Chondrocyte (in vitro differentiated cells): ENCODE results near the gene NINJ2. TPM values are rescaled to one million over a fixed set of nuclear protein-coding genes. Genes with fewer than 3 reads are reported as not detected.

Experiments used
- DNase-seq: peaks from one replicate; pipeline ENCODE4 v3.0.0; 2021; ENCODE audit warnings: mixed read lengths, low spot score
- H3K27ac Mint-ChIP-seq: one replicate; pipeline ENCODE4 v1.8.0; 2021; ENCODE audit warnings: mild to moderate bottlenecking, moderate library complexity, mixed read lengths; ENCODE audit not compliant: unreplicated experiment
- H3K27me3 Mint-ChIP-seq: 2 replicates; pipeline ENCODE4 v1.8.0; 2021; ENCODE audit warnings: low read depth, mixed read lengths
- H3K36me3 Mint-ChIP-seq: 2 replicates; pipeline ENCODE4 v1.8.0; 2021; ENCODE audit warnings: low read depth, mixed read lengths
- H3K4me1 Mint-ChIP-seq: 2 replicates; pipeline ENCODE4 v1.8.0; 2021; ENCODE audit warnings: low read depth, mild to moderate bottlenecking, mixed read lengths
- H3K4me3 Mint-ChIP-seq: one replicate; pipeline ENCODE4 v1.8.0; 2021; ENCODE audit warnings: mild to moderate bottlenecking, moderate library complexity, mixed read lengths; ENCODE audit not compliant: unreplicated experiment
- H3K9me3 Mint-ChIP-seq: 2 replicates; pipeline ENCODE4 v1.8.0; 2021; ENCODE audit warnings: low read depth, mixed read lengths
- total RNA-seq: library from RNA; stranded (reverse); gene quantifications from 3 replicates; pipeline ENCODE4 v1.2.1, GENCODE V29; 2021
- TF ChIP-seq, protein P1 (sequence below): fragments of 200-600 bp; sonication (generic); IDR thresholded peaks from 2 replicates; pipeline ENCODE4 v1.5.0; 2021; ENCODE audit warnings: antibody characterized with exemption, mild to moderate bottlenecking, moderate library complexity

Gene NINJ2
- total RNA-seq, 1 donor from 2014 or later = 2.1 TPM

DNA sequence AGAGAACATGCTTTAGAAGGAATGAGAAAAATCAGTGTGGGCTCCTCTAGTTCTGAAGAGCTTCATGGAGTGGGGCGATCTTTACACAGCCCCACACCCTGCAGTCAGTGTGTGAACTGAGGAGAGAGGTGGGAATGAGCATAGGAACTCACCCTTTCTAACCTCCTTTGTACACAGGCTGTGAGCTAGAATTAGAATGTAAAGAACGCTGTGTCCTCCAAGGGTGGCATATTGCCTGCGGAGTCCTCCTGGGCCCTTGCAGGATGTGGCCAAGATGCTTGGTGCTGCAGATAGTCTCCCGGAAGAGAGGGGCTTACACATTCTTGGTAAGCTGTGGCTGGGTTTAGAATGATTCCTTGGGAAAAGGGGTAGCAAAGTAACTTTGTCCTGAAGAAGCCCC lies 43.9 kb downstream of the NINJ2 start:
- no peaks in the 10 kb centered on the region for H3K27me3 Mint-ChIP-seq
- H3K27ac Mint-ChIP-seq = no peak overlapping the region
- no peaks in the 10 kb centered on the region for H3K36me3 Mint-ChIP-seq
- H3K9me3 Mint-ChIP-seq = no peaks in the 10 kb centered on the region
- no peak overlapping the region for H3K4me3 Mint-ChIP-seq
- no peak for DNase-seq
- TF ChIP-seq, protein P1, sequence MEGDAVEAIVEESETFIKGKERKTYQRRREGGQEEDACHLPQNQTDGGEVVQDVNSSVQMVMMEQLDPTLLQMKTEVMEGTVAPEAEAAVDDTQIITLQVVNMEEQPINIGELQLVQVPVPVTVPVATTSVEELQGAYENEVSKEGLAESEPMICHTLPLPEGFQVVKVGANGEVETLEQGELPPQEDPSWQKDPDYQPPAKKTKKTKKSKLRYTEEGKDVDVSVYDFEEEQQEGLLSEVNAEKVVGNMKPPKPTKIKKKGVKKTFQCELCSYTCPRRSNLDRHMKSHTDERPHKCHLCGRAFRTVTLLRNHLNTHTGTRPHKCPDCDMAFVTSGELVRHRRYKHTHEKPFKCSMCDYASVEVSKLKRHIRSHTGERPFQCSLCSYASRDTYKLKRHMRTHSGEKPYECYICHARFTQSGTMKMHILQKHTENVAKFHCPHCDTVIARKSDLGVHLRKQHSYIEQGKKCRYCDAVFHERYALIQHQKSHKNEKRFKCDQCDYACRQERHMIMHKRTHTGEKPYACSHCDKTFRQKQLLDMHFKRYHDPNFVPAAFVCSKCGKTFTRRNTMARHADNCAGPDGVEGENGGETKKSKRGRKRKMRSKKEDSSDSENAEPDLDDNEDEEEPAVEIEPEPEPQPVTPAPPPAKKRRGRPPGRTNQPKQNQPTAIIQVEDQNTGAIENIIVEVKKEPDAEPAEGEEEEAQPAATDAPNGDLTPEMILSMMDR = no peak
- H3K4me1 Mint-ChIP-seq = peaks cover 27% of the 10 kb centered on the region

DNA sequence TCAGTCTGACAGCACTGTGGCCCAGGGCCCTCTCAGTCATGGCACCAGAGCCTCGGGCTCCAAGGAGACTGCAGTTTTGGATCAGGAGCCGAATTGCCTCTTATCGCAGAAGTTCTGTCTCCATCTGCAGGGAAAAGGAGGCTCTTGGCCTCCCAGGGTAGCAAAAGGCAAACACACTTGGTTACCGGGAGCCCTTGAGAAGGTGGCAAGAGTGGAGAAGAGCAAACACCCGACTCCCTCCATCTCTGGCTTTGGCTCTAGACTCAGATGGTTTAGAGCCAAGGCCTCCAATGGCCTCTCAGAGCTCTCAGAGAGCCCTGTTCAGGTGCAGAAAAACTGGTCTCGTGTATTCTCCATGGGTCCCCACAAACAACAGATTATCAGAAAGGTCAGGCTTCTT lies 44.6 kb downstream of the NINJ2 start:
- Mint-ChIP-seq H3K4me1 (peaks cover 31% of the 10 kb centered on the region), H3K27me3 (no peaks in the 10 kb centered on the region), H3K9me3 (no peaks in the 10 kb centered on the region), H3K27ac (no peak overlapping the region), H3K4me3 (no peak overlapping the region), H3K36me3 (no peaks in the 10 kb centered on the region)
- DNase-seq = no peak
- TF ChIP-seq, protein P1 = no peak

DNA sequence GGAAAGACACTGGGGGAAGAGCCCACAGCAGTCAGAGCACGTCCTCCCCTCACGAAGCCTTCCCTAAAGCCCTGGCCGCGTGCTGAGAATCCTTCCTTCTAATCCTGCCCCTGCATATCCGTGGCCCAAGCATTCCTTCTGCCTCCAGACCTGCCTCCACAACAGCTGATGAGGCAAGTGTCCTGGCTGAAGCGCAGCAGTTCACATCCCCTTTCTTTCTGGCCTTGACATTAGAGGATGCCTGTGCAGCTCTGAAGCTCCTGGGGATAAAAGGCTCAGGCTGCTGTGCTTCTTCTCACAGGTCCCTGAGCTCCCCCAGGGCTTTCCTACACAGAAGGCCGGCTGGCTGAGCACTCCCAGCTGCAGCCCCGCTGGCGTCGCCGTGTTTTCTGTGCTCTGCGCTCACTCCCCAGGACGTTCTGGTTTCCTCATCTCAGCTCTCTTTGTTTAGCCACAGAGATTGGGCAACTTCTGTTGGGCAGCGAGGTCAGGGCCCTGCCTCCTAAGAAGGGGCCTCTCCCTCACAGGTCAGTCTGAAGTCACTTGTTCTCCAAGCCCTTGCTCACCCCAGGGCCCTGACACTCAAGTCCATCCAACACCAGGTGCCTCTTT lies 45.8 kb downstream of the NINJ2 start:
- Mint-ChIP-seq H3K4me1 (peaks cover 29% of the 10 kb centered on the region), H3K9me3 (no peaks in the 10 kb centered on the region), H3K4me3 (no peak overlapping the region), H3K27me3 (no peaks in the 10 kb centered on the region), H3K36me3 (no peaks in the 10 kb centered on the region), H3K27ac (no peak overlapping the region)
- no peak for DNase-seq
- TF ChIP-seq, protein P1 = no peak

DNA sequence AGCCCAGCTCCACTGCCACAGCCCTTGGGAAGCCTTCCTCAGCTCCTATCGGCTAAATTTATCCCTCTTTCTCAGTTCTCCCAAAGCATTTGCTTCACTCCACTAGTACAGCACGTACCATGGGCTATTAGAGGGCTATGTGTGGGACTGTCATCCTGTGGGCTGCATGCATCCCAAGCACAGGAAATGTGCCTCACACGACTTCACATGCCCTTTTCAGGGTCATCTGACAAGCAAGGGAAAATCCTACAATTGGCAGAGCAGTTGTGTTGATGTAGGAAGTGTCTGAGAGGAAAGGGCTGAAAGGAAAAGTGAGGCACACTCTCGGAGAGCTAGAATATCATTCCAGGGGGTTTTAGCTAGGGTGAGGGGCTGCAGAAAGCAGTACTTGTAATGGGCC lies 47.6 kb downstream of the NINJ2 start:
- Mint-ChIP-seq H3K27ac (peak overlapping the region; percentile 14), H3K27me3 (no peaks in the 10 kb centered on the region), H3K4me1 (peaks cover 33% of the 10 kb centered on the region), H3K4me3 (no peak overlapping the region), H3K9me3 (no peaks in the 10 kb centered on the region), H3K36me3 (no peaks in the 10 kb centered on the region)
- DNase-seq = no peak
- TF ChIP-seq, protein P1 = no peak

DNA sequence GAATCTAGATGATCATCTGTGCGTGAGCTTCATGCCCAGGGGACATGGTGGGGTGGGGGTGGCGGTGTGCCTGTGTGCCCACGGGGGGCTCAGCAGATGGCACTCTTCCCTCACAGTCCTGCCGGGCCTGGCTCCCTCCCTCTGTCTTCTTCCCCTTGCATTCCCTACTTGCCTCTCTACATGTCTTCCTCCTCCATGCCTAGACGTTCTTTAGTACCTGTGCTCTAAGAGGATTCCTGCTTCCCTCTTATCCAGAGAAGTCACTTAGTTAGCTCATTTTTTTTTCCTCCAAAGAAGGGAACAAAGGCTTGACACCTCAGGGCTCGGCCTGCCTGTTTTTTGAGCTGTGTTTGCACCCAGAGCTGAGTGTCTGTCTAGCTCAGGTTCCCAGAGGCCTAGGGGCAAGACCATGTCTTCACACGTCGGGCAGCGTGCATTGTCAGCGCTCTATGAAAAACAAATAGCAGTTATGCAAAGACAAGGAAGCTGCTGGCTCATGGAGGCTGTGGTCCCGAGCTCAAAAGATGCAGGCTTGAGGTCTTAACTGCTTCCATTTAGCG lies 48.8 kb downstream of the NINJ2 start:
- Mint-ChIP-seq H3K36me3 (no peaks in the 10 kb centered on the region), H3K9me3 (no peaks in the 10 kb centered on the region), H3K4me3 (no peak overlapping the region), H3K27ac (no peak overlapping the region), H3K4me1 (peaks cover 40% of the 10 kb centered on the region), H3K27me3 (no peaks in the 10 kb centered on the region)
- no peak for DNase-seq
- TF ChIP-seq, protein P1 = peak; percentile 75
